T-helper 2 cell (primary cell): ENCODE measurements around the gene NPTX1.
A peak's percentile ranks its signal among the peaks of the same experiment; 100 is the strongest.
"Not testable (repeated sequence)": the region's sequence is repeated elsewhere in the genome, so short reads cannot be mapped to it uniquely, and the experiment has no call there.

Experiments used
- DNase-seq, 5 experiments: peaks; one replicate each; pipeline versions ENCODE4 v3.0.0 to v3.0.0-alpha.2; 2012 to 2022
- total RNA-seq, 2 donors: gene quantifications; one replicate each; lab custom pipeline; 2026; lab: John Stamatoyannopoulos, UW

Gene NPTX1
- total RNA-seq = 1.9 to 3.7 reads per million in 2 donors

GRCh38 chr17:80475910-80476876 is at the start of gene NPTX1:
TSS of gene NPTX1 (minus strand) at chr17:80476607. CDS start at chr17:80476446, 161 bp downstream.
- DNase-seq = peak in 1 of 5 experiments; percentile 32

- DNase-seq = no peak
Observed at GRCh38 chr17:80523956-80524712, 47.7 kb upstream of the NPTX1 start.

GRCh38 chr17:80523054-80523744 is 46.8 kb upstream of the NPTX1 start:
- no peak for DNase-seq

GRCh38 chr17:80520810-80521455 is 44.5 kb upstream of the NPTX1 start:
- DNase-seq = no peak

DNA sequence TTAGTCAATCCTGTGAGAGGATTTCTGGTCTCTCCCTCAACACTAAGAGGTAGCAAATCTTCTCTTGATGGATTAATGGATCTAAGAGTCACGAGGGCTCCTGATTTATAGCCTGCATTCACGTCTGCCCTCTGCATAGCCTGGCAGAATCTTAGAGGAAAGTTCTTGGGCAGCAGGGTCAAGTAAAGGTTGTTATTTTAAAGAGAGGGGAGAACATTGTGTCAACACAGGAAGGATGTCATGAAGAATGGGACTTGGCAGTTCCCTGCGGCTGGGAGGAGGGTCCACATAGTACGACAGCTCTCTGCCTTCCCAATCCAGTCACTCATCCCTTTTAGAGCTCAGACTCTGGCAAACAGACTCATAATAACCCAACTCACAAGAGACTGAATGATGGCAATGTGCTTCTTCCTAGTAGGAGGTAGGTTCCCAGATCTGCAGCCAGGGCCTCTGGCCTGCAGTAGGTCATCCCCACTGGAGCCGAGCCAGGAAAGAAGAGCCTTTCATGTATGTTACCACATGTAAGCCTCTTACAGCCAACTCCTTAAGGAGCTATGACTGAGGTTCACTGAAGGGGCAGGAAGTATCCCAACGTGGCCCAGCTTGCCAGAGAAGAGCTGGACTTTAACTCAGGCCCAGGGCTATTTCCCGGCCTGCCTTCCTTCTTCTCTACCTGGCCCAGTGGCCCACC is 42.8 kb upstream of the NPTX1 start:
- no peak for DNase-seq

DNA sequence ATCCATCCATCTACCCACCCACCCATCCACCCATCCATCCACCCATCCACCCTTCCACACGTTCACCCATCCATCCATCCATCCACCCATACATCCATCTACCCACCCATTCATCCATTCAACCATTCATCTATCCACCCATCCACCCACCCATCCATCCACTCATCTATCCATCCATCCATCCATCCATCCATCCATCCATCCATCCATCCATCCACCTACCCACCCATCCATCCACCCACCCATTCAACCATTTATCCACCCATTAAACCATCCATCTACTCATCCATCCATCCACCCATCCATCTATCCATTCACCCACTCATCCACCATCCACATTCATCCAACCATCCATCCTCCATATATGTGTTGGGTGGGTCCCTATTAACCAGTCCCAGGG is 42.0 kb upstream of the NPTX1 start:
- DNase-seq = no peak

GRCh38 chr17:80517641-80518040 is 41.2 kb upstream of the NPTX1 start:
- no peak for DNase-seq

DNA sequence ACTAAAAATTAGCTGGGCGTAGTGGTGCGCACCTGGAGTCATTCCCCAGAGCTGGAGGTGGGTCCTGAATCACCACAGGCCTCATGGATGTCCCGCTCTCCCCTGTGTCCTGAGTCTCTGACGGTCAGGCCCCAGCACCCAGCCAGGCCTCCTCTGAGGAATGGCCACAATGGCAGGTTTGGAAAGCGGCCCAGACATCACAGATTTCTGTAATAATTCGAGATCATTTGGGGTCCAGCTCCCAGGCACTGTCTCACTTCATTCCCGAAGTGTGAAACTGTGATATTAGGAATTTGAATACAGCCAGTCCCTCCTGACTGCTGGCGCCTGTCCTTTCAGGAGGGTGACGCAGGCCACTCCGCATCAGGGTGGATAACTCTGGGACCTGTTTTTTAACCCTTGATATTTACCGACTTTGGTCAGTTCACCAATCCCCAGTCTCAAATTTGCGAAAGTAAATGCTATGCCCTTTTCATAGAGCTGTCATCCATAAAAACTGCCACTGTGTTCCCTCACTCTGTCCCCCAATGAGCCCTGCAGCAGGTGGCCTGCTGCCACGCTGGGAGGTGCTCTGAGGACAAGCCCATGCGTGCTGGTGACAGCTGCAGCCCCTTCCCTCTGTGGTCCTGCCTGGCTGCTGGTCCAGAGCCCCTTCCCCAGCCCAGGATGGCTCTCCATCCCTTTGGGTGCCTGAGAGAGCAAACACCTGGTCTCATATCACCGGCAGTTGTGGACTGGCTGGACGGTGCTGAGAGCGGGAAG is 39.9 kb upstream of the NPTX1 start:
- no peak for DNase-seq

- DNase-seq = no peak
Observed at GRCh38 chr17:80513892-80514291, 37.5 kb upstream of the NPTX1 start.

DNA sequence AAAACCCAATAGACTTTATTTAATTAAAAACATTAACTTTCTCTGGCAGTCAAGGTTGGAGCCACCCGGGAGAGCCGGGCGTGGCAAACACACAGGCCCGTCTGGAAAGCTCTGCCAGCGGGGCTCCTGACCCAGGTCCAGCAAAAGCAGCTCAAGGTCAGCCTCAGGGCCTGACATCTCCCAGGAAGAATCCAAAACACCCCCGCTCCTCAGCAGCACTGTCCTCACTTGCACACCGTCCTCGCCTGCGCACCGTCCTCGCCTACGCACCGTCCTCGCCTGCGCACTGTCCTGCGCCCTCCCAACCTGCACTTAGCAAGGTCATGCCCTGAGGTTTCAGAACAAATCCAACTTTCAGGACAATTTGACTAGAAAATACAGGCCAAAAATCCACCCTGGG is 36.8 kb upstream of the NPTX1 start:
- DNase-seq = no peak

DNA sequence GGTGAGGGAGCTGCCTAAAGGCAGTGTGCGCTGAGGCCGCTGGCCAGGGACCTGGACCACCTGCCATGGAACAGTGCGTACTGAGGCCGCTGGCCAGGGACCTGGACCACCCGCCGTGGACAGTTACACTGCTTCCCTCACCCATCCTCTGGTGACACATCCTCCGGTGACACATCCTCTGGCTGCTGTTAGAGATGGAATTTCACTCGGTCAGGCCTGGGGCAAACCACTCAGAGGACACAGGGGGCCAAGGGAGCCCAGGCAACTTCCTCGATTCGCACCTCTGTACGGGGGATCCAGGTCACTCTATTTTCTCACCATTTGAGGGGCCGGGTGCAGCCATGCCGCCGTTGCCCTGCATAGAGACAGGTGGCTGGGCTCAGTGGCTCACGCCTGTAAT is 35.8 kb upstream of the NPTX1 start:
- no peak for DNase-seq

DNA sequence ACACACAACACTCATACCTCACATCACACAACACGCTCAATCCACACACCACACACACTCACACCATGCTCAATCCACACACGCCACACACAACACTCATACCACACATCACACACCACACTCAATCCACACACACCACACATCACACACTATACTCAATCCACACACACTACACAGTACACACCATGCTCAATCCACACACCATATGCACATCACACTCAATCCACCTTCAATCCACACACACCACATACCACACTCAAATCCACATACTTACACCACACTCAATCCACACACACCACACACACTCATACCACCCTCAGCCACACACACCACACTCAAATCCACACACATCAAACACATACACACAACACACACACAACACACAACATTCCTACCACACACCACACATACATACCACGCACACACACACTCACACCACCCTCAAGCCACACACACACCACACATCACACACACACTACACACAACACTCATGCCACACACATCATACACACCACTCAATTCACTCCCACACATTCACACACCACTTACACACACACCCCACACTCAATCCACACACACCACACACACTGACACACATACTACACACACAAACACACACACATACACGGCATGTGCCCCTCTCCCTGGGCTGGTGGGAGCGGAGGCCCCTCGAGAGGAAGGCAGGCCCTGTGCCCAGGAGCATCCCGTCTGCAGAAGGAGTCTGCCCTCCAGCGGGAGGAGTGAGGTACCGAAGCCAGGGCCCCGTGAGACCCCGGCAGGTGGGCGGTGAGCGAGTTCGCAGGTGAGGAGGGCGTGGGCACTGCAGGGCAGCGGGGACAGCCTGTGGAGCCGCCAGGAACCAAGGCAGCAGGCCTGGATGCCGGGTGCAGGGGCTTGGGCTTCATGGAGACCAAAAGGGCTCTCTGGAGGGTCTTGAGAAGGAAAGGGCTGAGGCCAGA is 35.1 kb upstream of the NPTX1 start:
- DNase-seq = peak in 1 of 5 experiments; percentile 16

DNA sequence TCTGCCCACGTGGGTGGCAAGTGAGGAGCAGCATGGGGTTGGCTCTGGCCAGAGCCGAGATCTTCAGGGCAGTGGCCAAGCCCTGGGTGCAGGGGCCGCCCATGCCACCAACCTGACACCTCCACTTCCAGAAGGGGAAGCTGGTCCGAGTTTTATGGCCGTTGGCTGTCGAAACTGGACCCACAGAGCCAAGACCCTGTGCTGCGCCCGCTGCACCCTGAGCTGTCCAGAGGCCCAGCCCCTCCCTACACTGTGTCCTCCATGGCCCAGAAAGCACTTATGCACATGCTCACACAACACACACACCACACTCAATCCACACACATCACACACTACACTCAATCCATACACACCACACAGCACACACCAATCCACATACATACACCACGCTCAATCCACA is 34.4 kb upstream of the NPTX1 start:
- no peak for DNase-seq

DNA sequence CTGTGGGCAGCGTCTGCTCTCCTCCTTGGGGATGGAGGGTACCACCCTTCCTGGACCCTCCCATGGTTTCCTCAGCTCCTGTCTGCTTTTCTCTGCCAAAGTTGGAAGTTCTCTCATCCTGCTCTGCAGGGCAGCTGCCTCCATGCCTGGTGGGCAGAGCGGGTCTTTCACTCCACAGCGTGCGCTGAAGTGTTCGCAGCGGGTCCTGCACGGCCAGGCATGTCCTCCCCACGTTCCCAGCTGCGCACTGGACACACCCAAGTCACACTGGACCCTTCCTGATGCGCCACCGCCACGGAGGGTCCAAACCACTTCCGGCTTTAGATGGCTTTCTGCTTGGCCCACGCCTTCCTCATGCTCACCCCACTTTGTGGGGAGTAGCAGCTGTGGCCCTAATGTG is 33.7 kb upstream of the NPTX1 start:
- no peak for DNase-seq

DNA sequence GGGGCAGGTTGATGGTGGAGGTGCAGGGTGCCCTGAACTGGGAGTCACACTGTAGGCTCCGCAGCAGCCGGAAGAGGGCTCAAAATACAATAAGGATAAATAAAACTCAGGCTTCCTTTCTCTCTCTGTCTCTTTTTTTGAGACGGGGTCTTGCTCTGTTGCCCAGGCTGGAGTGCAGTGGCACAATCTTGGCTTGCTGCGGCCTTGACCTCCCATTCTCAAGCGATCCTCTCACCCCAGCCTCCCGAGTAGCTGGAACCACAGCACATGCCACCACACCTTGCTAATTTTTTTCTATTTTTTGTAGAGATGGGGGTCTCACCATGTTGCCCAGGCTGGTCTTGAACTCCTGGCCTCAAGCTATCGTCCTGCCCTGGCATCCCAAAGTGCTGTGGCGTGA is 32.9 kb upstream of the NPTX1 start:
- DNase-seq = no peak

DNA sequence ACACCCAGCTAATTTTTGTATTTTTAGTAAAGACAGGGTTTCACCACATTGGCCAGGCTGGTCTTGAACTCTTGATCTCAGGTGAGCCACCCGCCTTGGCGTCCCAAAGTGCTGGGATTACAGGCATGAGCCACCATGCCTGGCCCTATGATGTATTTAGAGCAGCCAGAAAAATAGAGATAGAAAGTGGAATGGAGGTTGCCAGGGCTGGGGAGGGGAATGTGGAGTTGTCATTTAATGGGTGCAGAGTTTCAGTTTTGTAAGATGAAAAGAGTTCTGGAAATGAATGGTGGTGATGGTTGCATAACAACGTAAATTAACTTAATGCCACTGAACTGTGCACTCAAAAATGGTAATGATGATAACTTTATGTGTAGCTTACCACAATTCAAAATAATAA is 31.6 kb upstream of the NPTX1 start:
- no peak for DNase-seq

- DNase-seq = not testable (repeated sequence)
Observed at GRCh38 chr17:80507177-80507576, 30.8 kb upstream of the NPTX1 start.

GRCh38 chr17:80504686-80505413 is 28.4 kb upstream of the NPTX1 start:
- no peak for DNase-seq

DNA sequence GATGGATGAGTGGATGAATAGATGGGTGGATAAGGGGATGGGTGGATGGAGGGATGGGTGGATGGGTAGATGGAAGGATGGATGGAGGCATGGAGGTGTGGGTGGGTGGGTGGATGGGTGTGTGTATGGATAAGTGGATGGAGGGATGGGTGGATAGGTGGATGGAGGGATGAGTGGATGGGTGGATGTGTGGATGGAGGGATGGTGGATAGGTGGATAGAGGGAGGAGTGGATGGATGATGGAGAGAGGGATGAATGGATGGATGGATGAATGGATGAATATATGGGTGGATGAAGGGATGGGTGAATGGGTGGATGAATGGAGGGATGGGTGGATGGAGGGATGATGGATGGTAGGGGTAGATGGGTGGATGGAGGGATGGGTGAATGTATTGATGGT is 27.5 kb upstream of the NPTX1 start:
- DNase-seq = no peak
